HCT116 (cell line): ENCODE measurements around the gene MANSC4.
"Not testable (repeated sequence)": the region's sequence is repeated elsewhere in the genome, so short reads cannot be mapped to it uniquely, and the experiment has no call there.

Experiments used
- CEBPB ChIP-seq: IDR thresholded peaks from 2 replicates; pipeline ENCODE4 v1.6.1; 2012; ENCODE audit warnings: low read depth
- CTCF ChIP-seq, 3 experiments: fragments of 200-600 bp in 1 of 3; sonication (generic) in 1 of 3; IDR thresholded peaks in 2 of 3; conservative IDR thresholded peaks in 1 of 3; 2 replicates each; pipeline ENCODE4 v1.5.1; 2012 to 2017; ENCODE audit warnings: low read depth in 2 of 3, low read length in 2 of 3, antibody characterized with exemption in 1 of 3, borderline replicate concordance in 1 of 3, control low read depth in 1 of 3, mild to moderate bottlenecking in 1 of 3, mixed read lengths in 1 of 3, mixed run types in 1 of 3, moderate library complexity in 1 of 3; ENCODE audit not compliant: insufficient read depth in 1 of 3
- EGR1 ChIP-seq: IDR thresholded peaks from 2 replicates; pipeline ENCODE4 v1.6.1; 2012; ENCODE audit warnings: low read depth
- JUND ChIP-seq: IDR thresholded peaks from 2 replicates; pipeline ENCODE4 v1.6.1; 2012
- MAX ChIP-seq: IDR thresholded peaks from 2 replicates; pipeline ENCODE4 v1.6.1; 2012
- POLR2A ChIP-seq: IDR thresholded peaks from 2 replicates; pipeline ENCODE4 v1.7.0; 2011; ENCODE audit warnings: borderline replicate concordance; ENCODE audit not compliant: insufficient read depth, insufficient read length; ENCODE audit errors: extremely low read depth
- POLR2AphosphoS5 ChIP-seq: IDR thresholded peaks from 2 replicates; pipeline ENCODE4 v1.6.1; 2011; ENCODE audit warnings: mild to moderate bottlenecking, low read depth, low read length, moderate library complexity
- YY1 ChIP-seq: IDR thresholded peaks from 2 replicates; pipeline ENCODE4 v1.6.1; 2011; ENCODE audit warnings: low read length, low read depth, moderate library complexity, mild to moderate bottlenecking; ENCODE audit not compliant: insufficient replicate concordance; ENCODE audit errors: extremely low read depth
- ZNF274 ChIP-seq: fragments of 200-500 bp; sonication (Bioruptor generic); IDR thresholded peaks from 2 replicates; pipeline ENCODE4 v1.6.1; 2014; ENCODE audit warnings: mild to moderate bottlenecking, low read depth, low read length, inconsistent platforms

- not testable (repeated sequence) for TF ChIP-seq CTCF (IDR thresholded peaks at IDR 0.05 in 2 of 3, conservative IDR thresholded peaks at IDR 0.05 in 1 of 3; ENCODE audit: borderline replicate concordance in 1 of 3, insufficient read depth in 1 of 3, low read depth in 2 of 3, low read length in 2 of 3); CEBPB; EGR1; JUND; YY1; MAX; POLR2A; POLR2AphosphoS5; ZNF274
Measured at GRCh38 chr12:27745734-27746133, 34.3 kb downstream of the MANSC4 start.
